Smooth muscle cell (in vitro differentiated cells): ENCODE data around the gene GSTO1. TPM values are rescaled to one million over a fixed set of nuclear protein-coding genes. Genes with fewer than 3 reads are reported as not detected.

Source experiments
- DNase-seq: peaks from one replicate; lab custom pipeline; 2025; ENCODE audit not compliant: unreplicated experiment; lab: John Stamatoyannopoulos, UW
- H2AFZ ChIP-seq: fragments of 200-600 bp; sonication (generic); 2 replicates; pipeline ENCODE4 v1.6.0; 2016; ENCODE audit warnings: antibody characterized with exemption, low read depth, mild to moderate bottlenecking
- H3F3A ChIP-seq: fragments of 200-600 bp; sonication (generic); 2 replicates; pipeline ENCODE4 v1.6.0; 2017; ENCODE audit warnings: antibody characterized with exemption, low read depth
- H3K27ac ChIP-seq: fragments of 200-600 bp; sonication (generic); 2 replicates; pipeline ENCODE4 v1.5.1; 2016; ENCODE audit warnings: low read depth, mild to moderate bottlenecking
- H3K27me3 ChIP-seq: fragments of 200-600 bp; sonication (generic); 2 replicates; pipeline ENCODE4 v1.6.1; 2016; ENCODE audit warnings: low read depth, mild to moderate bottlenecking
- H3K36me3 ChIP-seq: fragments of 200-600 bp; sonication (generic); 2 replicates; pipeline ENCODE4 v1.5.1; 2016; ENCODE audit warnings: low read depth
- H3K4me1 ChIP-seq: fragments of 200-600 bp; sonication (generic); 2 replicates; pipeline ENCODE4 v1.5.1; 2016; ENCODE audit warnings: low read depth
- H3K4me2 ChIP-seq: fragments of 200-600 bp; sonication (generic); 2 replicates; pipeline ENCODE4 v1.6.0; 2016; ENCODE audit warnings: mild to moderate bottlenecking
- H3K4me3 ChIP-seq: fragments of 200-600 bp; sonication (generic); 2 replicates; pipeline ENCODE4 v1.5.1; 2016; ENCODE audit warnings: mild to moderate bottlenecking
- H3K79me2 ChIP-seq: fragments of 200-600 bp; sonication (generic); 2 replicates; pipeline ENCODE4 v1.6.0; 2016; ENCODE audit warnings: low read depth, mild to moderate bottlenecking
- H3K9ac ChIP-seq: fragments of 200-600 bp; sonication (generic); 2 replicates; pipeline ENCODE4 v1.6.0; 2016; ENCODE audit warnings: low read depth
- H3K9me3 ChIP-seq: fragments of 200-600 bp; sonication (generic); replicated peaks from 2 replicates; pipeline ENCODE4 v1.5.1; 2016; ENCODE audit warnings: low read depth
- H4K20me1 ChIP-seq: fragments of 200-600 bp; sonication (generic); 2 replicates; pipeline ENCODE4 v1.6.0; 2016; ENCODE audit warnings: low read depth
- CTCF ChIP-seq: fragments of 200-600 bp; sonication (generic); IDR thresholded peaks from 2 replicates; pipeline ENCODE4 v1.5.1; 2017; ENCODE audit warnings: borderline replicate concordance, mild to moderate bottlenecking, antibody characterized with exemption; ENCODE audit not compliant: insufficient read depth, poor library complexity, severe bottlenecking
- WGBS: methylation state at CpG from one replicate; pipeline ENCODE4 v1.1.7; 2016; ENCODE audit warnings: low lambda C conversion rate; 5-methylcytosine and 5-hydroxymethylcytosine counted together
- polyA plus RNA-seq: library from polyadenylated mRNA; unstranded; fragments of >200 nt; fragmentation: Nextera tagmentation; extraction: Ambion mirVana; gene quantifications from 2 replicates; pipeline ENCODE4 v1.2.1, GENCODE V29; 2016
- total RNA-seq: library from RNA; depleted of rRNA; stranded (reverse); fragments of >200 nt; gene quantifications from 2 replicates; pipeline ENCODE4 v1.2.3, GENCODE V29; 2014

Gene GSTO1
- total and polyA plus RNA-seq, 2 experiments from 2014 or later, result 293 to 440 TPM

GRCh38 chr10:104303594-104304355 is 49.1 kb downstream of the GSTO1 start:
- Histone ChIP-seq H4K20me1 (no peaks in the 10 kb centered on the region), H3K4me1 (peaks cover 4% of the 10 kb centered on the region), H3K9ac (no peak overlapping the region), H2AFZ (no peak overlapping the region), H3K4me3 (no peak overlapping the region), H3K27me3 (no peaks in the 10 kb centered on the region), H3K4me2 (no peak overlapping the region), H3K79me2 (no peaks in the 10 kb centered on the region), H3K9me3 (no peaks in the 10 kb centered on the region), H3K36me3 (no peaks in the 10 kb centered on the region), H3K27ac (no peak overlapping the region), H3F3A (no peaks in the 10 kb centered on the region)
- WGBS, result 53% methylated on average over 2 of the region's 2 CpGs
- no peak for TF ChIP-seq CTCF
- no peak for DNase-seq

GRCh38 chr10:104304356-104304745 is 49.7 kb downstream of the GSTO1 start:
- H2AFZ ChIP-seq, result no peak overlapping the region
- DNase-seq, result no peak
- WGBS, result 96% methylated on average over 4 of the region's 4 CpGs
- no peak for TF ChIP-seq CTCF
- H3K27ac ChIP-seq, result no peak overlapping the region
- peaks cover under 1% of the 10 kb centered on the region for H4K20me1 ChIP-seq
- peaks cover 4% of the 10 kb centered on the region for H3K4me1 ChIP-seq
- H3K36me3 ChIP-seq, result no peaks in the 10 kb centered on the region
- H3K4me2 ChIP-seq, result no peak overlapping the region
- no peaks in the 10 kb centered on the region for H3K27me3 ChIP-seq
- no peak overlapping the region for H3K4me3 ChIP-seq
- H3K9ac ChIP-seq, result no peak overlapping the region
- no peaks in the 10 kb centered on the region for H3K79me2 ChIP-seq
- no peaks in the 10 kb centered on the region for H3F3A ChIP-seq
- H3K9me3 ChIP-seq, result no peaks in the 10 kb centered on the region

GRCh38 chr10:104304927-104305326 is 50.2 kb downstream of the GSTO1 start:
- 60% methylated on average over 8 of the region's 8 CpGs for whole genome bisulfite sequencing
- Histone ChIP-seq H3K4me3 (no peak overlapping the region), H3K9me3 (no peaks in the 10 kb centered on the region), H3K4me2 (no peak overlapping the region), H3F3A (no peaks in the 10 kb centered on the region), H4K20me1 (peaks cover 6% of the 10 kb centered on the region), H3K79me2 (no peaks in the 10 kb centered on the region), H3K9ac (no peak overlapping the region), H3K4me1 (peaks cover 4% of the 10 kb centered on the region), H3K36me3 (no peaks in the 10 kb centered on the region), H2AFZ (no peak overlapping the region), H3K27ac (no peak overlapping the region), H3K27me3 (no peaks in the 10 kb centered on the region)
- no peak for TF ChIP-seq CTCF
- DNase-seq, result no peak

- H3K4me3 ChIP-seq, result no peak overlapping the region
- no peaks in the 10 kb centered on the region for H3K27me3 ChIP-seq
- WGBS, result 80% methylated on average over 3 of the region's 3 CpGs
- TF ChIP-seq CTCF, result no peak
- H3K4me2 ChIP-seq, result no peak overlapping the region
- H3K36me3 ChIP-seq, result no peaks in the 10 kb centered on the region
- H2AFZ ChIP-seq, result no peak overlapping the region
- peaks cover 25% of the 10 kb centered on the region for H4K20me1 ChIP-seq
- H3F3A ChIP-seq, result no peaks in the 10 kb centered on the region
- H3K27ac ChIP-seq, result no peak overlapping the region
- peaks cover 6% of the 10 kb centered on the region for H3K79me2 ChIP-seq
- H3K9me3 ChIP-seq, result no peaks in the 10 kb centered on the region
- no peaks in the 10 kb centered on the region for H3K4me1 ChIP-seq
- DNase-seq, result no peak
- no peak overlapping the region for H3K9ac ChIP-seq
Measured at GRCh38 chr10:104306897-104307296, 52.2 kb downstream of the GSTO1 start.
